ENCODE data around the gene ATP5PB. TPM values are rescaled to one million over a fixed set of nuclear protein-coding genes. Genes with fewer than 3 reads are reported as not detected.

The ATP5PB gene, protein sequence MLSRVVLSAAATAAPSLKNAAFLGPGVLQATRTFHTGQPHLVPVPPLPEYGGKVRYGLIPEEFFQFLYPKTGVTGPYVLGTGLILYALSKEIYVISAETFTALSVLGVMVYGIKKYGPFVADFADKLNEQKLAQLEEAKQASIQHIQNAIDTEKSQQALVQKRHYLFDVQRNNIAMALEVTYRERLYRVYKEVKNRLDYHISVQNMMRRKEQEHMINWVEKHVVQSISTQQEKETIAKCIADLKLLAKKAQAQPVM
- 168 and 283 TPM in 2 replicates for total RNA-seq

DNA sequence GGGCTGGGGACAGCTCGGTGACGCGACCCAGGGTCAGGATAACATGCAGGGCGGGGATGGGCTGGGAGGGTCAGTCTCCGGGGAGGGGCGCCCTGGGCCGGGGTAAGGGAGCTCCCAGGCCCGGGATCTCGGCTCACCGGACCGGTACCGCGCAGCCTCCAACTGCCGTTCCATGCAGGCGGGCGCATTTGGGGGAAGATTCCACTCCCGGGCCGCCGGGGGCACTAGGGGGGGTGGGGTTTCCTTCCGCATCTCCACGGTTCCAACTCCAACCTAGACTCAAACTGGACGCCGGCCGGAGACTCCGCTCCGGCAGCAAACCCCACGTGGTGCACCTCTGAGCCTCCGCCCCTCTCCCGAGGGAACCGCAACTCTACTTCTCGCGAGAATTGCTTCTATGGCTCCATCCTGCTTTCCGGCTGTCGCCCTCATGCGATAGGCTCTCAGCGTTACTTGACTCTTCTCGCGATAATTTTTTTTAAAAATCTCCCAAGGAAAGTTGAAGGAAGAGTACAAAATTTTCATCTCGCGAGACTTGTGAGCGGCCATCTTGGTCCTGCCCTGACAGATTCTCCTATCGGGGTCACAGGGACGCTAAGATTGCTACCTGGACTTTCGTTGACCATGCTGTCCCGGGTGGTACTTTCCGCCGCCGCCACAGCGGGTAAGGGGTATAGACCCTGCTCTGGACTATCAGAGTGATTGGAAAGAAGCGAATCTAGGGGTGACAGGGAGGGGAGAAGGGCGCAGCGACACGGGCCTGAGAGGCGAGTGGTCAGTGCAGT lies at the start of gene ATP5PB, which contains the start of gene WDR77:
ATP5PB (plus strand) TSS at position 547 of the 785 bp plus-strand sequence; CDS start at position 625, 78 bp downstream.
WDR77 (minus strand) TSS at position 339 of the 785 bp plus-strand sequence; CDS start at position 252, 87 bp downstream.

GRCh38 chr1:111503585-111504060 lies 54.4 kb downstream of the ATP5PB start, which contains the start of the genes ADORA3 and TMIGD3:
Gene ADORA3 (minus strand): TSS chr1:111503633. CDS start chr1:111503354, 279 bp downstream.
Gene TMIGD3 (minus strand): TSS chr1:111503633. CDS start chr1:111503354, 279 bp downstream.

Other genes with a start within 250 kb of the ATP5PB start
- gene DENND2D, start 248.8 kb upstream of the ATP5PB start, total RNA-seq, result 2.1 and 10.7 TPM in 2 replicates
- 1.5 and 20.9 TPM in 2 replicates for gene CHI3L2, start 221.8 kb upstream of the ATP5PB start, total RNA-seq
- not detected in 2 replicates for gene CHIA, start 158.6 kb upstream of the ATP5PB start, total RNA-seq
- gene OVGP1, start 21.7 kb upstream of the ATP5PB start, total RNA-seq, result under 0.01 and 0.85 TPM in 2 replicates
- gene WDR77, start 208 bp upstream of the ATP5PB start, total RNA-seq, result 35.2 and 76.5 TPM in 2 replicates
- 0.19 and 0.56 TPM in 2 replicates for gene C1orf162, start 24.5 kb downstream of the ATP5PB start, total RNA-seq
- gene ADORA3, start 54.2 kb downstream of the ATP5PB start, total RNA-seq, result not detected in 2 replicates
- gene TMIGD3, start 54.2 kb downstream of the ATP5PB start, total RNA-seq, result not detected in 2 replicates
- gene RAP1A, start 170.3 kb downstream of the ATP5PB start, total RNA-seq, result 19.7 and 42.4 TPM in 2 replicates